IPS-18c (cell line): ENCODE data around the gene BEND7.
A peak's percentile ranks its signal among the peaks of the same experiment; 100 is the strongest.
"Not testable (repeated sequence)": the region's sequence is repeated elsewhere in the genome, so short reads cannot be mapped to it uniquely, and the experiment has no call there.

Source experiments
- H3K4me3 ChIP-seq: 2 replicates; pipeline ENCODE4 v1.7.0; 2013; ENCODE audit warnings: low read depth, mild to moderate bottlenecking, low read length, moderate library complexity; ENCODE audit not compliant: insufficient read depth
- H3K9me3 ChIP-seq: one replicate; pipeline ENCODE4 v1.6.1; 2013; ENCODE audit warnings: mild to moderate bottlenecking, low read length, moderate library complexity; ENCODE audit not compliant: control insufficient read depth, insufficient read depth

The BEND7 gene, protein sequence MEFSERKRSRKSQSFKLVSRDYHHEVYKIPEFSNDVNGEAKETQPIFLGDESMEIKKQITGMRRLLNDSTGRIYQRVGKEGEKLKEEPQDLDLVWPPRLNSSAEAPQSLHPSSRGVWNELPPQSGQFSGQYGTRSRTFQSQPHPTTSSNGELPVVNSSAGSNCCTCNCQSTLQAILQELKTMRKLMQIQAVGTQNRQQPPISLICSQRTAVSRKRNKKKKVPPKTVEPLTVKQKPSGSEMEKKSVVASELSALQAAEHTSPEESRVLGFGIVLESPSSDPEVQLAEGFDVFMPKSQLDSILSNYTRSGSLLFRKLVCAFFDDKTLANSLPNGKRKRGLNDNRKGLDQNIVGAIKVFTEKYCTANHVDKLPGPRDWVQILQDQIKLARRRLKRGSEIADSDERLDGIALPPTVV

DNA sequence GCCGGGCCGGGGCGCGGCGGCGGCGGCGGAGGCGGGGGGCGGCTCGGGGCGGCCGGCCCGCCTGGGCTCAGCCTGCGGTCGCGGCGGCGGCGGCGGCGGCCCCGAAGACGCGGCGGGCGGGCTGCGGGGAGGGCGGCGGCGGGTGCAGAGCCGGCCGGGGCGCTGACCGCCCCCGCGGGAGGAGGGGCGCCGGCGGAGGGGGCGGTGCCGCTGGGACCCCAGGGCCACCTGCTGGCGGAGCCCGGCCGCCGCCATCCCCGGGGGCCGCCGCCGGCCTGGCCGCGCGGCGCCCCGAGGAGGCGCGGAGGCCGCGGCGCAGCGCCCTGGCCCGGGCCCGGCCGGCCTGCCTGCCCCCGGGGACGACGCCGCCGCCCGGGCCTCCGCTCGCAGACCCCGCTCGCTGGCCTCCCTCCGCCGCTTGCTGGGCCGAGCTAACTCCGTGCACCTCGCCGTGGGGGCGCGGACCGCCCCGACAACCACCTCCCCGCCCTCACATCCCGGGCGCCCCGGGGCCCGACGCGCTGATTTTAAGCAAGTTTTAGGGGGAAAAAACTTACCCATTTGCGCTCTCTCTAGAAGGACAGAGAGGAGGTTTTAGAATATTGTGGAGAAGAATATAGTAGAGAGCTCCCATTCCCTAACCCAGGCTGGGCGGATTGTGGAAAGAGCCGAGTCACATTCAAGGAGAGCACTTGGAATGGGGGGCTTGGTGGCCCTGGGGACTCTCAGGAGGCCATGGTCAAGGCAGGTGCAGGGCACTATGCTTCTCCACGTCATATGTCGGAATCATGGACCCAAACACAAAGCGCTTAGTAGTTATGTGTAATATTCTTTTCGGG lies at the start of gene BEND7:
TSS of gene BEND7 (minus strand) at position 140 of the 839 bp plus-strand sequence. CDS start 481 bp downstream, outside the sequence.
- H3K9me3 ChIP-seq: no peaks in the 10 kb centered on the region
- peak within 1 kb of the TSS; percentile 53 for H3K4me3 ChIP-seq

DNA sequence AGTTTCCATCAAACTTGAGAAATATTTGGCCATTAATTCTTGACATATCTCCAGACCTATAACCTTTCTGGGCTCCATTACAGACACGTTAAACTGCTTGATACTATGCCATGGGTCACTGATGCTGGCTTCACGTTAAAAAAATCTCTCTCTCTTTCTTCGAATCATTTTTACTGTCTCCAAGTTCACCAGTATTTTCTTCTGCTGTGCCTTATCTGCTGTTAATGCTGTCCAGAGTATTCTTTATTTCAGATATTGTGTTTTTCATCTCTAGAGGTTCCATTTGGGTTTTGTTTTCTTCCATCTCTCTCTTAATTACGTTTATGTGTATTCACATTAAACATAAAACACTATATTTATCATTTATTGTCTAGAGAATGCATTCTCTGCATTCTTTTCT lies 45.1 kb upstream of the BEND7 start:
- H3K4me3 ChIP-seq: no peak overlapping the region
- H3K9me3 ChIP-seq: no peaks in the 10 kb centered on the region

DNA sequence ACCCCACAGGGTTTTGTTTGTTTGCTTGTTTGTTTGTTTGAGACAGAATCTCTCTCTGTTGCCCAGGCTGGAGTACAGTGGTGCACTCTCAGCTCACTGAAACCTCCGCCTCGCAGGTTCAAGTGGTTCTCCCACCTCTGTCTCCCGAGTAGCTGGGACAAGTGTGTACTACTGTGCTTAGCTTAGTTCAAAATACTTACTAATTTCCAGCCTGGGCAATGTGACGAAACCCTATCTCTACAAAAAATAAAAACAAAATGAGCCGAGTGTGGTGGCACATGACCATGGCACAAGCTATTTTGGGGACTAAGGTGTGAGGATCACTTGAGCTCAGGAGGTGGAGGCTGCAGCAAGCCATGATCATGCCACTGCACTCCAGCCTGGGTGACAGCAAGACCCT lies 42.7 kb upstream of the BEND7 start:
- H3K9me3 ChIP-seq: no peaks in the 10 kb centered on the region
- no peak overlapping the region for H3K4me3 ChIP-seq

DNA sequence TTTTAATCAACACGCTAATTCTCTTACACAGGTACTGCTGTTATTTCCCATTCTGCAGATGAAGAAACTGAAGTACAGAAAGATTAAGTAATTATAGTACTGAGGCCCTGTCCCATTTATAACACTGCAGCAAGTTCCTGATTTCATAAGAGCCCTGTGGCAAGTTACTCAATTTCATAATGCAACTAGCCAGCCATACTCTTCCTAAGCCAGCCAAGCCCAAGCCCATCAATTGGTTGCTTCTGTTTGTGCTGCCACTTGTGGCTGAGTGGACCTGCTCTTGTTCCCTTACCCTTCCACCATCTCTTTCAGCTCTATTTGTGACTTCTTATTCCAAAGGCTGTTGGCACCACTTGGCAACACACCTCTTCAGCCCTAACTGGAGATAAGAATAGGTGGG lies 38.2 kb upstream of the BEND7 start:
- no peak overlapping the region for H3K4me3 ChIP-seq
- no peaks in the 10 kb centered on the region for H3K9me3 ChIP-seq

DNA sequence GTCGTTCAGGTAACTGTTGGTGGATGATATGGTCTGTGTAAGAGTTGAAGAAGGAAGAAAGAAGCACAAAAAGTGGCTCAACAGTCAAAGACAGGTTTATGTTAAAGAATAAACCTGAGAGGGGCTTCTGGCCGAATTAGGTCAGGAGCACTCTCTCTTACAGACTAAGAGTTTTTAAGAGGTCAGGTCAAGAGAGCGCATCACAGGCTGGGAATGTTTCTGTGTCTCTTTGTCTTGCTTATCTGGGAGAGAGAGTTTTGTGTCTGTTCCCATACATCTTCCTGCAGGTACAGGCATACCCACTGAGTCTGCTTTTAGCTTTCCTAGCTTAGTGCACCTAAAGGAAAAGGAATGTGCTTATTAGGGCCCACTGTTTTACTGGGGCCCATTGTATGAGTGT lies 35.8 kb upstream of the BEND7 start:
- Histone ChIP-seq H3K9me3 (no peaks in the 10 kb centered on the region), H3K4me3 (no peak overlapping the region)

DNA sequence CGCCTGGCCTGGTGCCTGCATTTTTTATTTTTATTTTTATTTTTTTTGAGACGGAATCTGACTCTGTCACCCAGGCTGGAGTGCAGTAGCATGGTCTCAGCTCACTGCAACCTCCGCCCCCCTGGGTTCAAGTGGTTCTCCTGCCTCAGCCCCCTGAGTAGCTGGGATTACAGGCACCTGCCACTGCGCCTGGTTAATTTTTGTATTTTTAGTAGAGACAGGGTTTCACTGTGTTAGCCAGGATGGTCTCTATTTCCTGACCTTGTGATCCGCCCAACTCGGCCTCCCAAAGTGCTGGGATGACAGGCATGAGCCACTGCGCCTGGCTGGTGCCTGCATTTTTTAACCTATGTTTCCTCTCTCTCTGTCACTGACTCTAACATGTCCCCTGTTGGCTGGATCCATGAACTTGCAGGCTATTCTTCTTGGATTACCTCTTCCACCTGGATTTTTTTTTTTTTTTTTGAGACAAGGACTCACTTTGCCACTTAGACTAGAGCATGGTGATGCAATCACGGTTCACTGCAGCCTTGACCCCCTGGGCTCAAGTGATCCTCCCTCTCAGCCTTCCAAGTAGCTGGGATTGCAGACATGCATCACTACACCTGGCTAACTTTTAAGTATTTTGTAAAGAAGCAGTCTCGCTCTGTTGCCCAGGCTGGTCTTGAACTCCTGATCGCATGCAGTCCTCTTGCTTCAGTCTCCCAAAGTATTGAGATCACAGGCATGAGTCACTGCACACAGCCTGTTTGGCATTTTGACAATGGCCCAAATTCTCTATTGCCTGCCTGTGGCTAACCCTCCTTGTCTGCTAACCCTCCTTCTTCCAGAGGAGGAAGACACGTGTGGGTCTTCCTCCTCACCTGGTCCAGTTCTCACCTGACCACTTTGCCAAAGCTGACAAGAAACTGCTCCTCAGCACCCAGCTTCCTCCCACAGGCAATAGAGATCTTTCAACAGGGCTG lies 34.9 kb upstream of the BEND7 start:
- no peaks in the 10 kb centered on the region for H3K9me3 ChIP-seq
- H3K4me3 ChIP-seq: no peak overlapping the region

DNA sequence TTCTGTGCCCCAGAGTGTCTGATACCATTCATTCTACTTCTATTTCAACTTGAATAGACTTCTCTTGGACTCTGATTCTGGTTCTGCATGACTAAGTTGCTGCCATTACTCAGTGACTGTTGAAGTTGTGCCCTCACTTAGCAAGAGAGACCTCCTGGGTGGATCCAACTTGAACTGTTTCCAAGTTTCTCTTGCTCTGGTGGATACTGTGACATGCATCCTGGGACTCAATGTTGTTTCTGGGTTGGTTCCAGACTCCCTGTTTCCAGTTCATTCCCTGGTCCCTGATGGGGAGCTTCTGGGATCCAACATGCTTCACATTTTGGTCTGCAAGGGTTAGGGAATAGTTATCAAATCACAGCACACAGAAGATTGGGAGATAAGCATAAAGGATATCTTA lies 31.8 kb upstream of the BEND7 start:
- Histone ChIP-seq H3K4me3 (no peak overlapping the region), H3K9me3 (no peaks in the 10 kb centered on the region)

DNA sequence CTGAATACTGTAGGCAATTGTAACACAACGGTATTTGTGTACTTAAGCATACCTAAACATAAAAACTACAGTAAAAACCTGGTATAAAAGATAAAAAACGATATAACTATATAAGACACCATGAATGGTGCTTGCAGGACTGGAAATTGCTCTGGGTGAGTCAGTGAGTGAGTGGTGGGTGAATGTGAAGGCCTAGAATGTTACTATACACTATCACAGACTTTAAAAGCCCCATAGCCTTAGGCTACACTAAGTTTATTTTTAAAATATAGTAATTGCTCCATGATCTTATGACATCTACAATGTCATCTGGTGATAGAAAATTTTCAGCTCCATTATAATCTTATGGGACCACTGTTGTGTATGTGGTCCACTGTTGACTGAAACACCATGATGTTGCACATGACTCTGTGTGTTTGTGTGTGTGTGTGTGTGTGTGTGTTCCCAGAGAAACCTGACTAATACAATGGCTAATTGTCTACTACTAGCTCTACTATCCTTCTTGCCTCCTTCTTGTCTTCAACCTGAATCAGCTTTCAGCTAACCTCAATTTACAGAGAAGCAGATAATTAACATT lies 30.4 kb upstream of the BEND7 start:
- no peaks in the 10 kb centered on the region for H3K9me3 ChIP-seq
- H3K4me3 ChIP-seq: no peak overlapping the region

DNA sequence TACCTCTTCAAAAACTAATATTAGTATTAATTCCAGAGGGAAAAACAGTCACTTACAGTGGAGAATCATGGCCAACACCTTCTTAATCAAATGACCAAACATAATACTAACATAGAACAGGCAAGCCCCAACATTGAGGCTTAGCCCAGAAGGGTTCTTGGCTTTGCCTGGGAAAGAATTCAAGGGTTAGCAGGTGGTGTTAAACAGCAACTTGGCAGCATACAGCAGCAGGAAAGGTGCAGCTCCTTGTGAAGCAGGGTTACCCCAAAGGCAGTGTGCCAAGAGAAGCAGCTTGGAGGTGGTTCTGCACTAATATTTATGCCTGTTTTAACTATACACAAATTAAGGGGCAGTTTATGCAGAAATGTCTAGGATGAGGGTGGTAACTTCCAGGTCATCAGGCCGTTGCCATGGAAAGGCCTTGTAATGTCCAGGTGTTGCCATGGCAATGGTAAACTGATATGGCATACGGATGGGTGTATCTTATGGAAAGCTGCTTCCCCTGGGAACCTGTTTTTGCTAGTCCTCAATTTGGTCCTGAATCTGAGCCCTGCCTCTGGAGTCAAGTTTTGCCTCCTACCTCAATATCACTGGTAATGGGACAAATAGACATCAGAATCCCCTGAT lies 27.2 kb upstream of the BEND7 start:
- Histone ChIP-seq H3K9me3 (no peaks in the 10 kb centered on the region), H3K4me3 (no peak overlapping the region)

DNA sequence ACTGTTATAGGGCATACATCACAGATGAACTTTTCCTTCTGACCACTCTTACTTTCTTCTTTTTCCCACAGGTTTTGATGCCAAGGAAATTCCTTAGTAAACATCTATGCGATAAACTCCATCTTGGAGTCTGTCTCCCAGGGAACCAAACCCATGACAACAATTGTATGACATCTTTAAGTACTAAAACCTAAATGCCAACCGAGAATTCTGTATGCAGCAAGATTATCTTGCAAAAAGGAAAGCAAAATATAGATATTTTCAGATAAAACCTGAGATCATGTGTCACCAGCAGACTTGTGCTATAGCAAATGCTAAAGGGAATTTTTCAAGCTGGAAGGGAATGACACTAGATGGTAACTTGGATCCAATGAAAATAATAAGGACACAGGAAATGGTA lies 22.0 kb upstream of the BEND7 start:
- H3K4me3 ChIP-seq: no peak overlapping the region
- no peaks in the 10 kb centered on the region for H3K9me3 ChIP-seq

DNA sequence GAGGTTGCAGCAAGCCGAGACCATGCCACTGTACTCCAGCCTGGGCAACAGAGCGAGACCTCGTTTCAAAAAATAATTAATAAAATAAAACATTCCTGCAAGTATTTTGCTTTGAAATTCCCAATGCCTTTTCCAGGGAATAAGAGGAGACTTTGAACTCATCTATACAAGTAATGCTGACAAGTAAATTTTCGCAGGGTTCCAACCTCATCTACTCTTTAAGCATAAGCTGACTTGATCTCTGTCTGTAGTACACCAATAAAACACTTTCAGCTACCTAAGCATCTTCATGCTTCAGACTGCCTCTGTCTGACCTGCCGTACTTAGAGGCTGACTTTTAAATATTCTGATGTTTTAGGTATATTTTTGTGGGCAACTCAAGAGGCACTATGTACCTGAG lies 13.7 kb upstream of the BEND7 start:
- Histone ChIP-seq H3K4me3 (no peak overlapping the region), H3K9me3 (no peaks in the 10 kb centered on the region)

DNA sequence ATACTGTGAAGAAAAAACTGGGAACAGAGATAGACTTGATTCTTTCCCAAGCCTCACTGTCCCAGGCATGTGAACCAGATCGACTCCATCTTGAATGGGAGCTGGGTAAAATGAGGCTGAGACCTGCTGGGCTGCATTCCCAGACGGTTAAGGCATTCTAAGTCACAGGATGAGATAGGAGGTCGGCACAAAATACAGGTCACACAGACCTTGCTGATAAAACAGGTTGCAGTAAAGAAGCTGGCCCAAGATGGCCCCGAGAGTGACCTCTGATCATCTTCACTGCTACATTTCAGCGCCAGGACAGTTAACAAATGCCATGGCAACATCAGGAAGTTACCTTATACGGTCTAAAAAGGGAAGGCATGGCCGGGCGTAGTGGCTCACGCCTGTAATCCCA lies 9.2 kb upstream of the BEND7 start:
- H3K9me3 ChIP-seq, H3K4me3 ChIP-seq: not testable (repeated sequence)

DNA sequence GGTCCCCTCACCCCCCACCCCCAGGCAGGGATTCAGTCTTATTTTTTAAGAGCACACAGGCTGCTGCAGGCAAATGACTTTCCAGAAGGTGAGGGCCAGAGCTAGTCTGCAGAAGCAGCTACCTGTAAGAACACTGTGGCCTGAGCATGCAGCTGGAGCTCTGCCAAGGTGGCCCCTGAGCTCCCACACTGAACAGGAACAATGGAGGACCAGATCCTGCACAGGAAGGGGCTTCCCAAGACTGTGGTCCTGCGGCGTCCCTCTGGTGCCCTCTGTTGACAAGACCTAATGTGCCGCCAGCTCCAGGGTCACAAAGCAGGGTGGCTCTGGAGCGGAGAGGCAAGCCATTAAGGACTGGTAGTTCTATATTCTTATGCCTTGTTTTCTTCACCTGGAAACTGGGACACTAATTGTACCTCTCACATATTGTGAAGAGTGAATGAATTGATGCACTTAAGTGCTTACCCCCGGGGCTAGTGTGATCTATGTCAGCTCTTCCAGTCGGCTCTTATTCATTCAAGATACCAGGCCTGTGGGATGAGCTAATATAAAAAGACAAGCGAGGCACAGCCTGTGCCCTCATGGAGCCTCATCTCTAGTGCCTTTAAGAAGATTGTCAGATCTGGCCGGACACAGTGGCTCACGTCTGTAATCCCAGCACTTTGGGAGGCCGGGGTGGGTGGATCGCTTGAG lies 8.0 kb upstream of the BEND7 start:
- Histone ChIP-seq H3K4me3 (no peak overlapping the region), H3K9me3 (no peaks in the 10 kb centered on the region)

DNA sequence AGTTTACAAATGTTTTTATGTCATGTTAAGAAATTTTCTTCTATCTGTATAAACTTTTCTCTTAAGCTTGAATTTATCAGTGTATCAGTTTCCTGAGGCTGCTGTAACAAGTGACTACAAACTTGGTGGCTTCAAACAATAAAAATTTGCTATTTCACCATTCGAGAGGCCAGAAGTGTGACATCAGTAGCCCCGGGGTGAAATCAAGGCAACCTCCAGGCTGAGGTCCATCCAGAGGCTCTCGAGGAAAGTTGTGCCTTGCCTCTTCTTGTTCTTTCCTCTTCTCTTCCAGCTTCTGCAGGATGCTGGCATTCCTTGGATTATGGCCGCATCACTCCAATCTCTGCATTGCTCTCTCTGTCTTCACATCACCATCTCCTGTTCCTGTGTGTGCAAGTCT lies 6.5 kb upstream of the BEND7 start:
- Histone ChIP-seq H3K4me3 (no peak overlapping the region), H3K9me3 (no peaks in the 10 kb centered on the region)

DNA sequence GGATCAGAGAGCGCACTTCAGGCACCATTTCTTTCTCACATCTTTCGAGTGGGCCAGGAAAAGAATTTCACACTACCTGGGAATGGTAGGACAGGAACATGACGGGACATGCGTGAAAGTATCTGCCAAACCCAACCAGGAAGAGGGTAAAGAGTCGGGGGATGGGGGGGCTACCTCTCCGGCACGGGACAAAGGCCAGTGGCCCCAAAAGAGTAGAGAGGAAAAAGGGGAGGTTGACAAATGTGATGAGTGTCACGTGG lies 830 bp upstream of the BEND7 start:
- Histone ChIP-seq H3K9me3 (no peaks in the 10 kb centered on the region), H3K4me3 (peak overlapping the region; percentile 53; the same call in 1 of the 2 replicates)

DNA sequence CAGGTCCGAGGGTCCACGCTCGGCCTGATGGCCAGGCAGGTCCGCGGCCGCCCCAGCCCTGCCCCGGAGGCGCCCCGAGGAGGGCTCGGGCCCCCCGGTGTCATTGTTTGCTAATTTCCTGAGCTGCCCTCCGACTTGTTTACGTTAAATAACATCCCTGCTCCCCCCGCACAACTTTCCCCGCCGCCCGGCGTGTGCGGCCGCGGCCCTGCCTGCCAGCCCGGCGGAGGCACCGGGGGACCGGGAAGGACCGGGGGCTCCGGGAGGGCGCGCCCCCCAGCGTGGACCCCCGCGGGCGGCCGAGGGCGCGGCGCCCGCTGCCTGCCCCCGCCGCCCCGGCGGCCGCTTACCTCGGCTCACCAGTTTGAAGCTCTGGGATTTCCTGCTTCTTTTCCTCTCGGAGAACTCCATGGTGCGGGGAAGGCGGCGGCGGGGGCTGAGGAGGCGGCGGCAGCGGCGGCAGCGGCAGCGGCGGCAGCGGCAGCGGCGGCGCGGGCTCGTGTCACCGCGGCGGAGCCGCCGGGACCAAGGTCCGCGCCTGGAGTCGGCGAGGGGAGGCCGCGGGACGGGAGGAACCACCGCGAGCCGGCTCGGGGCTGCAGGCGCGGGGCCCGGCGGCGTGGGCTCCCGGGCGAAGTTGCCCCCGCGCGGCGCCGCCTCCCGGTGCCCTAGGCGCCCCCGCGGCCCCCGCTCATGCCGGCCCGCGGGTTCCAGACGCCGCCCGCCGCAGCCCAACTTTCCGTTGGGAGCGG lies 515 bp downstream of the BEND7 start:
- no peaks in the 10 kb centered on the region for H3K9me3 ChIP-seq
- peak overlapping the region; percentile 49 for H3K4me3 ChIP-seq
